Endothelial cell of umbilical vein (primary cell): ENCODE measurements around the gene CHRD. TPM values are rescaled to one million over a fixed set of nuclear protein-coding genes. Genes with fewer than 3 reads are reported as not detected.

ENCODE experiments used
- BruUV-seq: library from RNA; stranded (reverse); fragments of 400-500 nt; replicated peaks from 2 replicates; lab custom pipeline; 2021; lab: Mats Ljungman, UMichigan
- CTCF ChIA-PET: fragments of 300-600, 350-600 bp; sonication (Branson Sonifier 250); formaldehyde crosslinking; loops from one replicate; lab custom pipeline; 2021; ENCODE audit warnings: antibody characterized with exemption, inconsistent platforms; lab: Charles Lee
- POLR2A ChIA-PET: fragments of 300-600, 350-600 bp; sonication (Branson Sonifier 250); formaldehyde crosslinking; loops from one replicate; lab custom pipeline; 2021; ENCODE audit warnings: antibody characterized with exemption, inconsistent platforms; lab: Charles Lee
- DNase-seq: peaks from one replicate; pipeline ENCODE4 v3.0.0-alpha.2; 2011; ENCODE audit warnings: low read depth, low spot score
- FAIRE-seq: peaks from 2 replicates; lab custom pipeline; 2011; peaks lifted over from hg19 to GRCh38; lab: Jason Lieb, UNC
- H2AFZ ChIP-seq: 2 replicates; pipeline ENCODE4 v1.6.0; 2012; ENCODE audit warnings: low read depth, low read length, control low read depth, inconsistent platforms
- H3K27ac ChIP-seq: 2 replicates; pipeline ENCODE4 v1.5.1; 2011; ENCODE audit warnings: low read depth, mild to moderate bottlenecking, control low read depth, low read length, moderate library complexity; ENCODE audit not compliant: insufficient read depth
- H3K27me3 ChIP-seq, 2 experiments: 2 replicates each; pipeline versions ENCODE4 v1.6.0 to v1.6.1; 2011; ENCODE audit warnings: low read length in 2 of 2, mixed read lengths in 1 of 2; ENCODE audit not compliant: control insufficient read depth in 2 of 2, insufficient read depth in 2 of 2
- H3K36me3 ChIP-seq, 2 experiments: 2 replicates in 1 of 2; 3 replicates in 1 of 2; pipeline ENCODE4 v1.5.1; 2011; ENCODE audit warnings: low read length in 2 of 2, mild to moderate bottlenecking in 1 of 2, moderate library complexity in 1 of 2; ENCODE audit not compliant: control insufficient read depth in 2 of 2, insufficient read depth in 2 of 2; ENCODE audit errors: extremely low read depth in 1 of 2
- H3K4me1 ChIP-seq: 3 replicates; pipeline ENCODE4 v1.5.1; 2011; ENCODE audit warnings: mild to moderate bottlenecking, low read length; ENCODE audit not compliant: control insufficient read depth, insufficient read depth; ENCODE audit errors: extremely low read depth
- H3K4me2 ChIP-seq: 2 replicates; pipeline ENCODE4 v1.6.1; 2011; ENCODE audit warnings: low read length, control low read depth, mixed read lengths; ENCODE audit not compliant: insufficient read depth
- H3K4me3 ChIP-seq, 3 experiments: fragments of 200-600 bp in 1 of 3; sonication (generic), shearing (Covaris generic) in 1 of 3; replicated peaks in 1 of 3; 2 replicates each; pipeline ENCODE4 v1.5.1; 2011 to 2016; ENCODE audit warnings: control low read depth in 3 of 3, low read length in 3 of 3, mild to moderate bottlenecking in 2 of 3, inconsistent platforms in 1 of 3, low read depth in 1 of 3, moderate library complexity in 1 of 3; ENCODE audit not compliant: insufficient read depth in 1 of 3
- H3K79me2 ChIP-seq: 2 replicates; pipeline ENCODE4 v1.6.0; 2012; ENCODE audit warnings: low read length, inconsistent platforms; ENCODE audit not compliant: control insufficient read depth, insufficient read depth
- H3K9ac ChIP-seq: replicated peaks from 2 replicates; pipeline ENCODE3; 2011; ENCODE audit warnings: low read length, control low read depth; ENCODE audit not compliant: insufficient read depth; ENCODE audit errors: extremely low read depth
- H3K9me1 ChIP-seq: replicated peaks from 3 replicates; pipeline ENCODE4 v1.6.0; 2011; ENCODE audit warnings: mild to moderate bottlenecking, low read length; ENCODE audit not compliant: control insufficient read depth, insufficient read depth; ENCODE audit errors: extremely low read depth
- H3K9me3 ChIP-seq: replicated peaks from 2 replicates; pipeline ENCODE4 v1.5.1; 2012; ENCODE audit warnings: low read length, inconsistent platforms; ENCODE audit not compliant: control insufficient read depth, insufficient read depth
- H4K20me1 ChIP-seq: replicated peaks from 2 replicates; pipeline ENCODE3; 2011; ENCODE audit warnings: mild to moderate bottlenecking, low read length; ENCODE audit not compliant: control insufficient read depth, insufficient read depth; ENCODE audit errors: extremely low read depth
- FOS ChIP-seq: IDR thresholded peaks from 2 replicates; pipeline ENCODE4 v1.6.1; 2011; ENCODE audit warnings: mild to moderate bottlenecking, low read length, moderate library complexity, borderline replicate concordance; ENCODE audit not compliant: insufficient read depth
- GATA2 ChIP-seq: IDR thresholded peaks from 2 replicates; pipeline ENCODE4 v1.7.0; 2011; ENCODE audit warnings: low read depth, mild to moderate bottlenecking, moderate library complexity, mixed read lengths, low read length; ENCODE audit not compliant: insufficient read length, insufficient read depth
- JUN ChIP-seq: IDR thresholded peaks from 2 replicates; pipeline ENCODE4 v1.6.1; 2011; ENCODE audit warnings: borderline replicate concordance, low read depth; ENCODE audit not compliant: insufficient read length, insufficient read depth
- MAX ChIP-seq: IDR thresholded peaks from 2 replicates; pipeline ENCODE4 v1.6.1; 2011; ENCODE audit not compliant: insufficient read depth, insufficient read length
- MYC ChIP-seq: IDR thresholded peaks from one replicate; pipeline ENCODE4 v1.6.1; 2011; ENCODE audit warnings: mild to moderate bottlenecking, low read depth, low read length
- POLR2A ChIP-seq: IDR thresholded peaks from 2 replicates; pipeline ENCODE4 v1.6.1; 2012; ENCODE audit warnings: low read depth, mild to moderate bottlenecking, control low read depth, low read length
- dilution Hi-C: fragments of 300-500 bp; cut with MboI; formaldehyde crosslinking; loops from one replicate; pipeline ENCODE4 v1.15.0; 2019; ENCODE audit warnings: low sequenced_read_pairs; ENCODE audit not compliant: extremely low pct_ligation_motif_present
- intact Hi-C: fragments of 100-400 bp; cut with micrococcal nuclease; formaldehyde crosslinking; loops from one replicate; pipeline ENCODE4 v1.10.0; 2022
- polyA plus RNA-seq, 4 experiments: library from polyadenylated mRNA; depleted of rRNA in 3 of 4; stranded (reverse) in 3 of 4; unstranded in 1 of 4; fragments of >200 nt; gene quantifications; 2 replicates each; pipeline versions ENCODE4 v1.2.1 to v1.2.3, GENCODE V29; 2011 to 2012; ENCODE audit warnings: missing spikeins in 1 of 4
- total RNA-seq: library from RNA; stranded (reverse); gene quantifications from 2 replicates; pipeline ENCODE4 v1.2.3, GENCODE V29; 2021
- TF ChIP-seq, protein P1 (sequence below), 2 donors: IDR thresholded peaks; 1 replicate in 1 of 2; 2 replicates in 1 of 2; pipeline ENCODE4 v1.5.1; 2011; ENCODE audit warnings: low read length in 2 of 2, mild to moderate bottlenecking in 2 of 2, moderate library complexity in 2 of 2, control low read depth in 1 of 2, inconsistent platforms in 1 of 2, low read depth in 1 of 2; ENCODE audit not compliant: insufficient read depth in 1 of 2; ENCODE audit errors: extremely low read depth in 1 of 2

Gene CHRD
- total and polyA plus RNA-seq, 2 donors (not counting 3 experiments of a cell fraction or from before 2014, with no cell fraction given), result 0.40 to 0.54 TPM

GRCh38 chr3:184346480-184347190, 33.2 kb upstream of the CHRD start:
- no peak overlapping the region for H3K9ac ChIP-seq
- H3K4me3 ChIP-seq, result no peak overlapping the region
- H4K20me1 ChIP-seq, result no peaks in the 10 kb centered on the region
- ChIA-PET POLR2A (no interaction called here), CTCF (interaction anchor here (0.8 to 1.4 kb wide), 2 partner anchors 8 to 25 kb away, joined by 3 to 5 read pairs; no protein-coding TSS in a partner anchor)
- BruUV-seq, result no TSS peak
- no peak for DNase-seq
- H2AFZ ChIP-seq, result no peak overlapping the region
- peaks cover 6 to 25% of the 10 kb centered on the region in 2 experiments for H3K36me3 ChIP-seq
- no peaks in the 10 kb centered on the region for H3K9me3 ChIP-seq
- H3K27ac ChIP-seq, result no peak overlapping the region
- no peaks in the 10 kb centered on the region for H3K27me3 ChIP-seq
- TF ChIP-seq GATA2 (no peak), JUN (no peak), MYC (no peak), FOS (no peak), POLR2A (no peak), MAX (no peak)
- TF ChIP-seq, protein P1, sequence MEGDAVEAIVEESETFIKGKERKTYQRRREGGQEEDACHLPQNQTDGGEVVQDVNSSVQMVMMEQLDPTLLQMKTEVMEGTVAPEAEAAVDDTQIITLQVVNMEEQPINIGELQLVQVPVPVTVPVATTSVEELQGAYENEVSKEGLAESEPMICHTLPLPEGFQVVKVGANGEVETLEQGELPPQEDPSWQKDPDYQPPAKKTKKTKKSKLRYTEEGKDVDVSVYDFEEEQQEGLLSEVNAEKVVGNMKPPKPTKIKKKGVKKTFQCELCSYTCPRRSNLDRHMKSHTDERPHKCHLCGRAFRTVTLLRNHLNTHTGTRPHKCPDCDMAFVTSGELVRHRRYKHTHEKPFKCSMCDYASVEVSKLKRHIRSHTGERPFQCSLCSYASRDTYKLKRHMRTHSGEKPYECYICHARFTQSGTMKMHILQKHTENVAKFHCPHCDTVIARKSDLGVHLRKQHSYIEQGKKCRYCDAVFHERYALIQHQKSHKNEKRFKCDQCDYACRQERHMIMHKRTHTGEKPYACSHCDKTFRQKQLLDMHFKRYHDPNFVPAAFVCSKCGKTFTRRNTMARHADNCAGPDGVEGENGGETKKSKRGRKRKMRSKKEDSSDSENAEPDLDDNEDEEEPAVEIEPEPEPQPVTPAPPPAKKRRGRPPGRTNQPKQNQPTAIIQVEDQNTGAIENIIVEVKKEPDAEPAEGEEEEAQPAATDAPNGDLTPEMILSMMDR (IDR thresholded peaks at IDR 0.05; ENCODE audit: extremely low read depth in 1 of 2, insufficient read depth in 1 of 2, low read depth in 1 of 2, low read length in 2 of 2), result no peak
- no peak overlapping the region for H3K4me2 ChIP-seq
- no peaks in the 10 kb centered on the region for H3K4me1 ChIP-seq
- FAIRE-seq, result no peak
- dilution Hi-C loops, result no loop called here
- H3K79me2 ChIP-seq, result no peaks in the 10 kb centered on the region
- intact Hi-C loops, result no loop called here
- H3K9me1 ChIP-seq, result no peaks in the 10 kb centered on the region
